ENCODE data around the gene CSMD2. TPM values are rescaled to one million over a fixed set of nuclear protein-coding genes. Genes with fewer than 3 reads are reported as not detected.

The CSMD2 gene
- total RNA-seq, 2 donors from 2014 or later, result 2.8 to 3.0 TPM

DNA sequence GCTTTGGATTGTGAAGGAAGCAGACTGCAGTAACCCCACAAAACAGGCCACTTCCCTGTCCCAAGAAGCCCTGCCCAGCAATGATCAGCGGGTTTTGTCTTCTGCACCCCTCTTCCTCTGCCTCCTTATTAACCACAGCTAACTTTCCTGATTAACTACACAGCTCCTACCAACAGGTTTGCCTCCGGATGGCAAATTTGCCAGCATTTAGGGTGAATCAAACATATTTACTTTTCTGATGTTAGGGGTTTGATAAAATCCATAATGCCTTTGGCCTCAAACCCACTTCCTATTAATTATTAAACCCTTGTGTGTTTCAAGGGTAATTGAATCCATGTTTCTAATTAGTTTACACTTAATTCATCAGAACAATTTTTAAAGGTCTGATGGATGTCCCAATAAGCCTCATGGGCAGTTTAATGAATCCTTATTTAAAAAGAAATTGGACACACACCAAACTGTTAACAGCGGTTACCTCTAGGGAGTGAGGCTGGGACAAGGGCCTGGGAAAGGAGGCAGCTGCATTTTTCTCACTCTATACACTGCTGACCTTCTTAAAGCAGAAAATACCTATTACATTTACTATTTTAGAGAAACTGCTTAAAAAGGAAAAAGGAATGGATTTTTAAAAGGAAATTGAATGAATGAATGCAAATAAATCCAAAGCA is 91.9 kb downstream of the CSMD2 start:
- no peak for ATAC-seq (ENCODE audit: insufficient number of reproducible peaks, low FRiP score, low read depth)
- Histone ChIP-seq H3K36me3 (no peaks in the 10 kb centered on the region), H3K9me3 (no peaks in the 10 kb centered on the region), H3K4me3 (no peak overlapping the region), H3K27me3 (replicated peaks; ENCODE audit: insufficient read depth) (no peaks in the 10 kb centered on the region), H3K27ac (no peak overlapping the region), H3K4me1 (ENCODE audit: control insufficient read depth in 1 of 2, low read depth in 2 of 2) (no peaks in the 10 kb centered on the region)
- TF ChIP-seq, protein P1, sequence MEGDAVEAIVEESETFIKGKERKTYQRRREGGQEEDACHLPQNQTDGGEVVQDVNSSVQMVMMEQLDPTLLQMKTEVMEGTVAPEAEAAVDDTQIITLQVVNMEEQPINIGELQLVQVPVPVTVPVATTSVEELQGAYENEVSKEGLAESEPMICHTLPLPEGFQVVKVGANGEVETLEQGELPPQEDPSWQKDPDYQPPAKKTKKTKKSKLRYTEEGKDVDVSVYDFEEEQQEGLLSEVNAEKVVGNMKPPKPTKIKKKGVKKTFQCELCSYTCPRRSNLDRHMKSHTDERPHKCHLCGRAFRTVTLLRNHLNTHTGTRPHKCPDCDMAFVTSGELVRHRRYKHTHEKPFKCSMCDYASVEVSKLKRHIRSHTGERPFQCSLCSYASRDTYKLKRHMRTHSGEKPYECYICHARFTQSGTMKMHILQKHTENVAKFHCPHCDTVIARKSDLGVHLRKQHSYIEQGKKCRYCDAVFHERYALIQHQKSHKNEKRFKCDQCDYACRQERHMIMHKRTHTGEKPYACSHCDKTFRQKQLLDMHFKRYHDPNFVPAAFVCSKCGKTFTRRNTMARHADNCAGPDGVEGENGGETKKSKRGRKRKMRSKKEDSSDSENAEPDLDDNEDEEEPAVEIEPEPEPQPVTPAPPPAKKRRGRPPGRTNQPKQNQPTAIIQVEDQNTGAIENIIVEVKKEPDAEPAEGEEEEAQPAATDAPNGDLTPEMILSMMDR (IDR thresholded peaks at IDR 0.05), result no peak
- DNase-seq (ENCODE audit: low spot score), result no peak

DNA sequence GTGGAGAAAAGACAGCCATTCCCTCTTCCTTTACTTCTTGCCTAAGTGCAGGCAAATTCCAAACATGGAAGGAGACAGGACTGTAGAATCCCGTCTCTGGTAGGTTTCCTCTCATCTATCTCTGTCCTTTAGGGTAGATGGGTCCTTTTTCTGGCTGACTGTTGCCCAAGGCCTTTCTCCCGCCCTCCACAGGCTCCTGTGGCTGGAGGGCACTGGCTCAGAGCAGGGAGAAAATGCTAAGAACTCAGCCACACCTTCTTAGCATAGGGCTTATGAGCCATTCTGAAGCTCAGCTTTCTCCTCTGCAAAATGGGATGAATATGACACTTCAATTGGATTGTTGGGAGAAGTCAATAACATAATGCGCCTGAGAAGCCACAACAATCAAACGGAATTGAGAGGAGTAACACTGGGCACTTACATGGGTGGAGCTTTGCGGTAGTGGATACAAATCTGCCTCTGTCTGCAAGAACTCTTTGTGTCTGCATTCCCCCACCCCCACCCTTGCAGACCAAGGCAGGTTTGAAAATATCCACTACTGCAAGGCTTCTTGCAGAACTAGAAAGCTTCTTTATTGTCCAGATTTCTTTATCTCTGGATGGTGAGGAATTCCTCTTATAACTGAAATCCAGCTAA is 94.7 kb downstream of the CSMD2 start:
- ATAC-seq (ENCODE audit: insufficient number of reproducible peaks, low FRiP score, low read depth) (no peak), DNase-seq (ENCODE audit: low spot score) (no peak)
- H3K27ac ChIP-seq, result no peak overlapping the region
- no peaks in the 10 kb centered on the region for H3K27me3 ChIP-seq (replicated peaks; ENCODE audit: insufficient read depth)
- TF ChIP-seq, protein P1 (IDR thresholded peaks at IDR 0.05), result no peak
- no peaks in the 10 kb centered on the region for H3K4me1 ChIP-seq (ENCODE audit: control insufficient read depth in 1 of 2, low read depth in 2 of 2)
- H3K9me3 ChIP-seq, result no peaks in the 10 kb centered on the region
- no peak overlapping the region for H3K4me3 ChIP-seq
- no peaks in the 10 kb centered on the region for H3K36me3 ChIP-seq

DNA sequence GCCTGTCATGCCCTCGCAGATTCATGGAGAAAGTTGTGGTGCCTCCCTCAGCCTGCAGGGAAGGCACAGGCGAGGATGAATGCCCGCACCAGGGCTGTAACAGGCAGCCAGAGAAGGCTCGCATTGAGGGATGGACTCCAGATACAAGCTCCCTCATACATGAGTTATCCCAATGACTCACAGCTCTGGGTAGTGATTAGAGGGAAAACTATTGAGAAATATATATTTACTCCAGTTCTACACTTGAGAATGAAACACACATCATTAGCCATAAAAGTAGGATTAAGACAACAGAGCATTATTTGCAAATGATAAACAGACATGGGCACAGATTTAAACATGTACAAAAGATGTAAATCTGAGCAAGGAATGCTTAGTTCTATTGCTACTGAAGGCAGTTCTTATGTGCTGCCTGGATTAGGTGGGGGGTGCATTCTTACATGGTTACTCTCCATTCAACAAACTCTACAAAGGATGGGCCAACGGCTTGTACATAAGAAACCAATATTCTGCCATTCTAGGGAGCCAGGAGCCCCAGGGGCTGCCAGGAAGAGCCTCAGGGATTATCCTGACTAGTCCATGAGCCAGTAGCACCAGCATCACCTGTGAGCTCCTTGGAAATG is 97.9 kb downstream of the CSMD2 start:
- TF ChIP-seq, protein P1 (IDR thresholded peaks at IDR 0.05), result no peak
- Histone ChIP-seq H3K36me3 (no peaks in the 10 kb centered on the region), H3K9me3 (no peaks in the 10 kb centered on the region), H3K4me1 (ENCODE audit: control insufficient read depth in 1 of 2, low read depth in 2 of 2) (no peaks in the 10 kb centered on the region), H3K27me3 (replicated peaks; ENCODE audit: insufficient read depth) (no peaks in the 10 kb centered on the region), H3K4me3 (no peak overlapping the region), H3K27ac (no peak overlapping the region)
- DNase-seq (ENCODE audit: low spot score) (no peak), ATAC-seq (ENCODE audit: insufficient number of reproducible peaks, low FRiP score, low read depth) (no peak)

DNA sequence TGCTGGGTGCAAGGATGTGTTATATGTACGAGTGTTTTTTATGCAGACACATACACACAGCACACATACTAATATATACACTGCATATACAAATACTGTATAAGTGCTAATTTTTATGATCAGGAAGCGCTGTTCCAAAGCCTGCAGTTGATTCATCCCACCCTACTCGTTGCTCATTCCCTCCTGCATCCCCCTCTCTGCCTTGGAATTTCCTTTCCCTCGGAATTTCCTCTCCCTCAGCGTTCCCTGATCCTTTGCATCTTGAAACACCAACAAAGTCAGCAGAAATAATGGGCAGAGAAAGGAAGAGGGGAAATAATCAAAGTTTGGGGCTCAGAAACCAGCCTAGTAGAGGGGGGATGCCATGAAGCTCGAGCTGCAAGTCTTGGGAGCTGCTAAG is 98.9 kb downstream of the CSMD2 start:
- ATAC-seq (ENCODE audit: insufficient number of reproducible peaks, low FRiP score, low read depth), result no peak
- H3K27ac ChIP-seq, result no peak overlapping the region

DNA sequence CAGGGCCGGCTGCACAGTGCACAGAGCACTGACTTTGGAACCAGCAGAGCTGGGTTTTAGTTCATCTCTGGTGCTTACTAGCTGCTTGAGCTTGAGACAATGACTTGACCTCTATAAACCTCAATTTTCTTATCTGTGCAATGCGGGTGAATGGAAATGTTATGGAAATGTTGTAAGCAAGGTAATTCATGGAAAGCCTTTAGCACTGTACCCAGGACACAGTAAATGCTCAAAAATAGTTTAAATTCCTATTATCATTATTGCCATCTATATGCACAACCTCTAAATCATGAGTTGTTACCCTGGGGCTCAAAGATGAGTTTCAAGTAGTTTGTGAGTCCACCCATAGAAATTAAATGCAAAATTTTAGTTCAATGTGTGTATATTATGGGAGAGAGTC is 99.5 kb downstream of the CSMD2 start:
- H3K27ac ChIP-seq, result no peak overlapping the region
- H3K36me3 ChIP-seq, result no peaks in the 10 kb centered on the region
- ATAC-seq (ENCODE audit: insufficient number of reproducible peaks, low FRiP score, low read depth) (no peak), DNase-seq (ENCODE audit: low spot score) (no peak)
- peaks cover 0 to 4% of the 10 kb centered on the region in 2 donors for H3K4me1 ChIP-seq (ENCODE audit: control insufficient read depth in 1 of 2, low read depth in 2 of 2)
- no peaks in the 10 kb centered on the region for H3K27me3 ChIP-seq (replicated peaks; ENCODE audit: insufficient read depth)
- H3K4me3 ChIP-seq, result no peak overlapping the region
- TF ChIP-seq, protein P1 (IDR thresholded peaks at IDR 0.05), result no peak
- H3K9me3 ChIP-seq, result no peaks in the 10 kb centered on the region

More for the DNA sequence above, 98.9 kb downstream of the CSMD2 start:
- no peaks in the 10 kb centered on the region for H3K9me3 ChIP-seq
- no peaks in the 10 kb centered on the region for H3K27me3 ChIP-seq (replicated peaks; ENCODE audit: insufficient read depth)
- no peak for DNase-seq (ENCODE audit: low spot score)
- no peaks in the 10 kb centered on the region for H3K36me3 ChIP-seq
- TF ChIP-seq, protein P1 (IDR thresholded peaks at IDR 0.05), result no peak
- H3K4me3 ChIP-seq, result no peak overlapping the region
- no peaks in the 10 kb centered on the region for H3K4me1 ChIP-seq (ENCODE audit: control insufficient read depth in 1 of 2, low read depth in 2 of 2)

Measured in thoracic aorta (tissue), 2 donors.